Prostate gland (tissue), 2 donors: ENCODE results near the gene MYO18B.

Experiments
- CTCF ChIP-seq, 4 experiments: fragments of 200-600 bp in 2 of 4; fragments of 450-650 bp in 2 of 4; sonication (generic) in 2 of 4; IDR thresholded peaks; 1 replicate in 3 of 4; 2 replicates in 1 of 4; pipeline ENCODE4 v1.5.1; 2016 to 2019; ENCODE audit warnings: antibody characterized with exemption in 4 of 4, mild to moderate bottlenecking in 2 of 4, moderate library complexity in 2 of 4
- POLR2A ChIP-seq: fragments of 450-650 bp; IDR thresholded peaks from one replicate; pipeline ENCODE4 v1.6.1; 2016; ENCODE audit warnings: antibody characterized with exemption, mild to moderate bottlenecking

GRCh38 chr22:26008587-26008986 lies 266.6 kb downstream of the MYO18B start:
- no peak for TF ChIP-seq CTCF (IDR thresholded peaks at IDR 0.05)
- TF ChIP-seq POLR2A, result no peak
